Mucosa of descending colon (tissue), 3 donors: ENCODE results near the gene MTA2. TPM values are rescaled to one million over a fixed set of nuclear protein-coding genes. Genes with fewer than 3 reads are reported as not detected.

Source experiments
- ATAC-seq: fragments of 200-7000 bp; cut with Tn5 transposase; one replicate; pipeline ENCODE4 v1.9.1; 2020; ENCODE audit warnings: mild to moderate bottlenecking, moderate library complexity
- DNase-seq, 3 donors: peaks; one replicate each; pipeline ENCODE4 v3.0.0-alpha.2; 2020
- H3K36me3 ChIP-seq: fragments of 200-600 bp; one replicate; pipeline ENCODE4 v1.8.0; 2021; ENCODE audit warnings: low read depth, mild to moderate bottlenecking
- H3K4me1 ChIP-seq: fragments of 200-600 bp; one replicate; pipeline ENCODE4 v1.8.0; 2021; ENCODE audit warnings: low read depth, mild to moderate bottlenecking
- H3K4me3 ChIP-seq: fragments of 200-600 bp; one replicate; pipeline ENCODE4 v1.8.0; 2021; ENCODE audit warnings: mild to moderate bottlenecking
- H3K9me3 ChIP-seq: fragments of 200-600 bp; one replicate; pipeline ENCODE4 v1.8.0; 2021; ENCODE audit warnings: mild to moderate bottlenecking
- intact Hi-C, 2 donors: fragments of 100-400 bp; cut with DNase I in 1 of 2; cut with micrococcal nuclease in 1 of 2; formaldehyde crosslinking; loops; one replicate each; pipeline versions ENCODE4 v1.11.0 to v1.11.1; 2022; cut with DNase I, micrococcal nuclease
- microRNA-seq: library from miRNA; unstranded; fragments of <30 nt; microRNA quantifications from one replicate; pipeline ENCODE4, GENCODE V29; 2019
- total RNA-seq, 3 donors: library from RNA; stranded (reverse); fragmentation: NEBNext Ultra II Directional in 2 of 3; extraction: Animal tissue kit (Norgen Biotek cat#: 25700) in 2 of 3; gene quantifications; one replicate each; pipeline versions ENCODE4 v1.2.1 to v1.2.4, GENCODE V29; 2021 to 2023
- TF ChIP-seq, protein P1 (sequence below): fragments of 200-600 bp; IDR thresholded peaks from one replicate; pipeline ENCODE4 v1.8.0; 2022; ENCODE audit warnings: antibody characterized with exemption, mild to moderate bottlenecking
- donor health status: DM: no; HTN: no; CAD: no; lungs with moderate emphysema.
- donor health status: DM: no; HTN: no; CAD: no.
- donor health status: DM: no; HTN: yes; CAD: no.

Gene MTA2
- total RNA-seq, 3 donors from 2014 or later: 70.7 to 92.1 (median 89.6) TPM

DNA sequence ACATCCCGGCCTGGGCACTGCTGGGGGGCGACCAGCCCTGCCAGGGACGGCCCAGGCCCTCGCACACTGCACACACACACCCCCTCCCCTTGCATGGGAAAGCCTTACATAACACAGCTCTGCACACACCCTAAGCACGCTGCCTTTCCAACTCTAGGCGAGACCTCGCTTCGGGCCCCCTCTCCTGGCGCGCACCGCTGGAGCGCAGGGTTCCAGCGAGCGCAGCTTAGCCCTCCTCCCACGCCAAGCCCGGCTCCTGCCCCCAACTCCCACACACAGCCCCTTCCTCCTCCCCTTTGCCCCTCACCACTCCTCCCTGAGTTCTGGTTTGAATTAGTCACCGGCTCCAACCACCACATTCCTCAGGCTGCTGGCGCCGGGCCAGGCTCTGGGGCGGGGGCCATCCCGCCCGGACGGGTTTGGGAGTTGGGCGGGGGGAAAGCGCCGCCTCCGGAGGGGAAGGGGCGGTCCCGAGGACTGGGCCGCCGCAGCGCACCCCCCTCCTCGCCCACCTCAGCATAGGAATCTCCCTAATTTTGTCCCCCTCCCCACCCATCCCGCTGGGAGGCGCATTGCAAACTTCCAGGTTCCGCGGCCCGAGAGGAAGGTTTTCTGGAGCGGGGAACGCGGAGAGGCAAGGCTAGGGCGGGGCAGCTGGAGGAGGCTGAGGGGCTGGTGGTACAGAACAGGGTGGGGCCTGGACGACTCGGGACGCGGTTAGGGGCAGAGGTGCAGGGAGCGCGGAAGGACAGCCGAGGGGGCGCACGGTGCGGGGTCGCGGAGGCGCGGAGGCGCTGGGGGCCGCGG is 56.0 kb downstream of the MTA2 start:
- intact Hi-C loops: loop anchor here in 1 of 2 donors (10.0 kb wide), 1 partner anchor 151 kb away; no protein-coding TSS in a partner anchor
- TF ChIP-seq, protein P1, sequence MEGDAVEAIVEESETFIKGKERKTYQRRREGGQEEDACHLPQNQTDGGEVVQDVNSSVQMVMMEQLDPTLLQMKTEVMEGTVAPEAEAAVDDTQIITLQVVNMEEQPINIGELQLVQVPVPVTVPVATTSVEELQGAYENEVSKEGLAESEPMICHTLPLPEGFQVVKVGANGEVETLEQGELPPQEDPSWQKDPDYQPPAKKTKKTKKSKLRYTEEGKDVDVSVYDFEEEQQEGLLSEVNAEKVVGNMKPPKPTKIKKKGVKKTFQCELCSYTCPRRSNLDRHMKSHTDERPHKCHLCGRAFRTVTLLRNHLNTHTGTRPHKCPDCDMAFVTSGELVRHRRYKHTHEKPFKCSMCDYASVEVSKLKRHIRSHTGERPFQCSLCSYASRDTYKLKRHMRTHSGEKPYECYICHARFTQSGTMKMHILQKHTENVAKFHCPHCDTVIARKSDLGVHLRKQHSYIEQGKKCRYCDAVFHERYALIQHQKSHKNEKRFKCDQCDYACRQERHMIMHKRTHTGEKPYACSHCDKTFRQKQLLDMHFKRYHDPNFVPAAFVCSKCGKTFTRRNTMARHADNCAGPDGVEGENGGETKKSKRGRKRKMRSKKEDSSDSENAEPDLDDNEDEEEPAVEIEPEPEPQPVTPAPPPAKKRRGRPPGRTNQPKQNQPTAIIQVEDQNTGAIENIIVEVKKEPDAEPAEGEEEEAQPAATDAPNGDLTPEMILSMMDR: no peak
- Histone ChIP-seq H3K4me1 (peaks cover 62% of the 10 kb centered on the region), H3K4me3 (peak overlapping the region; percentile 97), H3K36me3 (no peaks in the 10 kb centered on the region), H3K9me3 (no peaks in the 10 kb centered on the region)
- ATAC-seq (peak; percentile 48), DNase-seq (peak; percentile 90 to 95 (median 94))

- DNase-seq (peak; percentile 66 to 79 (median 76)), ATAC-seq (peak; percentile 26)
- intact Hi-C loops: loop anchor here (5.0 to 10.0 kb wide), 4 partner anchors 38 to 150 kb away; no protein-coding TSS in a partner anchor
Observed at GRCh38 chr11:62544581-62545436, 56.9 kb downstream of the MTA2 start.

DNA sequence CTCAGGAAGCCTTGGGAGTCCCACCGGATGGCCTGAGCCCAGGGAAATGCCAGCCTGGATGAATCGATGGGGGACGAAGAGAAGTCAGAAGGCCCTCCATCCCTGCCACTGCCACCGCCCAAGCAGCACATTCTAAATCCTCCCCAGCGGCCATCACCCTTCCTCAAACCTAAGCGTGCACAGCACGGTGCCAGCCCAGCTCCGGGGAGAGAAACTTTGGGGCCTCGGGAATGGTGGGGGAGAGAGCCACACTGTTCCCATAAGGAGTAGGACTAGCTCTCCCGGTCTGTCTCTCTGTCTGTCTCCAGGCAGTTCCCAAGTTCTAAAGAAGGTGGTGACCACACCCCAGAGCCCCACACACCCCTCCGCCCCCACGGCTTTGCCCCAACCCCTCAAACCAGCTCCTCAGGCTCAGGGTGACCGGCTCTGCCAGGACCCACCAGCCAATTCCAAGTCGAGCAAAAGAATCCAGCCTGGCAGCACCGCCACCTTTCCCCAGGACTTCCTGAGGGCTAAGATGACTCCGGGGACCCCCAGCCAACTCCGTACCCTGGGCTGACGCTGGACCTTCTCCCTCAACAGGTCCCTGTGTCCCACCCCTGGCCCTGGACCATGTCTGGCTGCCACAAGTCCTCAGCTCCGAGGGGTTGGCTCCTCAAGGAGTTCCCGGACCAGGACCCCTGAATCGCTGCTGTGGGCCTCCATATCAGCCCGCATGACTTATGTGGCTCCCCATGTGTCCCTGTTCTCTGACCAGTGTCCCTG is 57.8 kb downstream of the MTA2 start:
- ATAC-seq (no peak), DNase-seq (peak in 2 of 3 donors; percentile 40 to 58)
- intact Hi-C loops: loop anchor here (5.0 to 10.0 kb wide), 4 partner anchors 37 to 149 kb away; no protein-coding TSS in a partner anchor
- Histone ChIP-seq H3K4me3 (no peak overlapping the region), H3K4me1 (peaks cover 68% of the 10 kb centered on the region), H3K36me3 (no peaks in the 10 kb centered on the region), H3K9me3 (no peaks in the 10 kb centered on the region)
- TF ChIP-seq, protein P1: no peak

More at GRCh38 chr11:62544581-62545436, 56.9 kb downstream of the MTA2 start:
- peaks cover 67% of the 10 kb centered on the region for H3K4me1 ChIP-seq
- no peaks in the 10 kb centered on the region for H3K9me3 ChIP-seq
- TF ChIP-seq, protein P1: no peak
- H3K4me3 ChIP-seq: peak overlapping the region; percentile 97
- no peaks in the 10 kb centered on the region for H3K36me3 ChIP-seq

Small RNA genes within 50 kb of the gene (microRNA-seq; reads per million reads assigned to microRNA genes)
- not detected for gene MIR6747

Other genes with a start within 250 kb of the MTA2 start
- gene SCGB1A1, start 182.8 kb downstream of the MTA2 start, total RNA-seq: not detected
- gene AHNAK, start 55.1 kb downstream of the MTA2 start, total RNA-seq: 1,000 to 10,000 TPM in 1 of 3 donors, 100 to 1,000 TPM in 2; 473 to 1,283 (median 535) TPM
- gene EEF1G, start 28.0 kb downstream of the MTA2 start, total RNA-seq: 1,000 to 10,000 TPM; 1,059 to 1,365 (median 1,164) TPM
- gene TUT1, start 10.3 kb downstream of the MTA2 start, total RNA-seq: 10 to 100 TPM; 11.9 to 19.8 (median 13.3) TPM
- 10 to 100 TPM; 54.6 to 57.7 (median 57.7) TPM for gene EML3, start 10.9 kb upstream of the MTA2 start, total RNA-seq
- 10 to 100 TPM in 1 of 3 donors, 1 to 10 TPM in 2; 2.7 to 11.9 (median 3.8) TPM for gene ROM1, start 11.4 kb upstream of the MTA2 start, total RNA-seq
- gene B3GAT3, start 20.1 kb upstream of the MTA2 start, total RNA-seq: 10 to 100 TPM; 27.3 to 34.2 (median 29.1) TPM
- gene GANAB, start 44.7 kb upstream of the MTA2 start, total RNA-seq: 100 to 1,000 TPM; 202 to 232 (median 223) TPM
- gene INTS5, start 51.4 kb upstream of the MTA2 start, total RNA-seq: 10 to 100 TPM; 15.4 to 17.6 (median 16.7) TPM
- 10 to 100 TPM; 39.7 to 54.2 (median 53.1) TPM for gene C11orf98, start 63.3 kb upstream of the MTA2 start, total RNA-seq
- 10 to 100 TPM; 11.6 to 18.6 (median 13.3) TPM for gene CSKMT, start 63.4 kb upstream of the MTA2 start, total RNA-seq
- 10 to 100 TPM in 2 of 3 donors, 1 to 10 TPM in 1; 9.0 to 12.1 (median 10.8) TPM for gene UQCC3, start 69.8 kb upstream of the MTA2 start, total RNA-seq
- gene LBHD1, start 70.4 kb upstream of the MTA2 start, total RNA-seq: 10 to 100 TPM in 2 of 3 donors, 1 to 10 TPM in 1; 7.4 to 10.6 (median 10.6) TPM
- gene UBXN1, start 77.2 kb upstream of the MTA2 start, total RNA-seq: 100 to 1,000 TPM in 1 of 3 donors, 10 to 100 TPM in 2; 79.2 to 138 (median 87.3) TPM
- 10 to 100 TPM in 1 of 3 donors, 1 to 10 TPM in 2; 1.2 to 11.5 (median 5.6) TPM for gene LRRN4CL, start 87.7 kb upstream of the MTA2 start, total RNA-seq
- 10 to 100 TPM; 59.0 to 63.4 (median 61.0) TPM for gene BSCL2, start 105.6 kb upstream of the MTA2 start, total RNA-seq
- gene GNG3, start 105.8 kb upstream of the MTA2 start, total RNA-seq: 1 to 10 TPM in 1 of 3 donors, under 1 TPM in 2; 0.35 to 5.2 (median 0.92) TPM
- 10 to 100 TPM; 53.0 to 70.3 (median 58.6) TPM for gene HNRNPUL2, start 125.6 kb upstream of the MTA2 start, total RNA-seq
- gene TTC9C, start 126.6 kb upstream of the MTA2 start, total RNA-seq: 10 to 100 TPM; 27.7 to 31.8 (median 29.3) TPM
- 10 to 100 TPM; 10.9 to 15.6 (median 13.0) TPM for gene ZBTB3, start 152.3 kb upstream of the MTA2 start, total RNA-seq
- gene POLR2G, start 159.7 kb upstream of the MTA2 start, total RNA-seq: 10 to 100 TPM; 39.4 to 49.6 (median 41.5) TPM
- gene TAF6L, start 169.5 kb upstream of the MTA2 start, total RNA-seq: 10 to 100 TPM; 17.0 to 23.5 (median 17.1) TPM
- gene TMEM179B, start 185.5 kb upstream of the MTA2 start, total RNA-seq: 10 to 100 TPM; 39.8 to 62.2 (median 54.0) TPM
- 10 to 100 TPM; 12.8 to 16.6 (median 14.8) TPM for gene TMEM223, start 190.1 kb upstream of the MTA2 start, total RNA-seq
- 100 to 1,000 TPM in 1 of 3 donors, 10 to 100 TPM in 2; 46.7 to 103 (median 55.0) TPM for gene NXF1, start 203.6 kb upstream of the MTA2 start, total RNA-seq
- 10 to 100 TPM; 38.7 to 44.3 (median 41.7) TPM for gene STX5, start 230.2 kb upstream of the MTA2 start, total RNA-seq
- gene TEX54, start 231.0 kb upstream of the MTA2 start, total RNA-seq: not detected
- 10 to 100 TPM; 35.0 to 42.4 (median 38.8) TPM for gene WDR74, start 237.7 kb upstream of the MTA2 start, total RNA-seq